Activated CD4-positive, alpha-beta T cell treated with anti-CD3 and anti-CD28 coated beads, Interleukin-2, amount 10 ng/mL, durations not matched to agents 24 days and 14 days (primary cell): Measurements from ENCODE around the gene TENT4A. TPM values are rescaled to one million over a fixed set of nuclear protein-coding genes. Genes with fewer than 3 reads are reported as not detected.

Source experiments
- DNase-seq: peaks from one replicate; pipeline ENCODE4 v3.0.0; 2022
- H3K27ac Mint-ChIP-seq: one replicate; pipeline ENCODE4 v1.8.0; 2022; ENCODE audit warnings: mild to moderate bottlenecking, mixed read lengths
- H3K27me3 Mint-ChIP-seq: one replicate; pipeline ENCODE4 v1.8.0; 2022; ENCODE audit warnings: mixed read lengths
- H3K36me3 Mint-ChIP-seq: one replicate; pipeline ENCODE4 v1.8.0; 2022; ENCODE audit warnings: low read depth, mild to moderate bottlenecking, mixed read lengths
- H3K4me1 Mint-ChIP-seq: one replicate; pipeline ENCODE4 v1.8.0; 2021; ENCODE audit warnings: mixed read lengths
- H3K4me3 Mint-ChIP-seq: one replicate; pipeline ENCODE4 v1.8.0; 2022; ENCODE audit warnings: mild to moderate bottlenecking, moderate library complexity, mixed read lengths
- H3K9me3 Mint-ChIP-seq: one replicate; pipeline ENCODE4 v1.8.0; 2021; ENCODE audit warnings: mixed read lengths
- intact Hi-C: fragments of 100-400 bp; cut with micrococcal nuclease; formaldehyde crosslinking; loops from one replicate; pipeline ENCODE4 v1.15.1; 2023
- total RNA-seq: library from RNA; stranded (reverse); gene quantifications from 2 replicates; pipeline ENCODE4 v1.2.3, GENCODE V29; 2022

Gene TENT4A
- total RNA-seq, 1 donor from 2014 or later: 43.4 TPM

DNA sequence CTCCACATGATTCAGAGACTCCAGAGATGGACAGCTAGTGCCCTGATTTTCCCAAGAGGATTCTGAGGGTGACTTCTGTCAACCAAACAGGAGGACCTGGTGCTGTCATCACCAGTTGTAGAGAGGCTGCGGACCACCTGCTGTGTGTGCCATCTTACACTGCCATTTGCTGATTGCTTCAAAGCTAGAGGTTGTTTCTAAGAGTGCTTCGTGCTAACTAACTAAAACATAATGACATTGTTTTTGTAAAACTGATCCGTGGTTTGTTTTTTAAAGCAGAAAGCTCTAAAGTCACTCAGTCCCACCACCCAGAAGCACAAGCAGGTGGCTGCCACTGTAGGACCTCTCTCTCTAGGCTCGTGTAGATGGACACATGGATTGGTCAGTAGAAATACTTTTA is 12.2 kb downstream of the TENT4A start:
- Mint-ChIP-seq H3K4me1 (peaks cover 69% of the 10 kb centered on the region), H3K27ac (no peak overlapping the region), H3K36me3 (peaks cover 34% of the 10 kb centered on the region), H3K9me3 (no peaks in the 10 kb centered on the region), H3K27me3 (no peaks in the 10 kb centered on the region), H3K4me3 (no peak overlapping the region)
- intact Hi-C loops: no loop called here
- no peak for DNase-seq

DNA sequence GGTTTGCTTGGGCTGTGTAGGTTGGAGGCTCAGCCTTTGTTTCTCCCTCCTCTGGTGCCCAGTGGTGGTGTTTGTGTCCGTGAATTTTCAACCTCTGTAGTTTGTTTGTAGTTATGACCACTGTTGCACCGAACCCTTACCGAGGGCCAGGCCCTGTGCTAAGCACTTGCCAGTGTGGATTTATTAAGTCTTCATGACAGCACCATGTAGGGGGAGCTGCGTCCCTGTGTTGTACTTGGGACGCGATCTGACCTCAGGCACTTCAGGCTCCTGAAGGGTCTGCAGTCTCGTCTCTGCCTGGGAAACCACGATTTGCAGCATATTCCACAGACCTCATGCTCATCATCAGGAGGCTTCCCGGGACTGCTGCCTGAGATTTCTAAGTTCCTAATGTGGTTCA is 12.8 kb downstream of the TENT4A start:
- Mint-ChIP-seq H3K9me3 (no peaks in the 10 kb centered on the region), H3K27ac (no peak overlapping the region)

DNA sequence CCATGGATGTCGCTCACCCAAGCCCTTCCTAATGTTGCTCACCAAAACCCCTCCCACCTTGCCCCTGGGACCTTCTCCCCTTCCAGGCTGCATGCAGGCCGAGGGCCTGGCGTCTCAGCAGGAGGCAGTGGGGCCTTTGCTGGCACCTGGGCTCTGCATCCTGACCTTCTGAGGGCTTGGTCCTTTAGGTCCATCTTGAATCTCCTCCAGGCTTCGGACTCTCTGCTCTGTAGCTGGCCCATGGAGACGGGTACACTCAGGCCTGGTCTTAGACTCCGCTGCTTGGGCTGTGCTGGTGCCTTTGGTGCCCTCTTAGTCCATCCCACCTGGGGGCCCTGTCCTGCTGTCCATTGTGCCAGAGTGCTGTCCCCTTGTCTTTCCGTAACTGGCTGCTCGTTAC is 14.0 kb downstream of the TENT4A start:
- Mint-ChIP-seq H3K4me1 (peaks cover 67% of the 10 kb centered on the region), H3K27ac (peak overlapping the region; percentile 61), H3K36me3 (peaks cover 33% of the 10 kb centered on the region), H3K9me3 (no peaks in the 10 kb centered on the region), H3K27me3 (no peaks in the 10 kb centered on the region), H3K4me3 (no peak overlapping the region)
- intact Hi-C loops: no loop called here
- DNase-seq: no peak

More for the DNA sequence above, 12.8 kb downstream of the TENT4A start:
- DNase-seq: no peak
- H3K4me3 Mint-ChIP-seq: no peak overlapping the region
- no peaks in the 10 kb centered on the region for H3K27me3 Mint-ChIP-seq
- intact Hi-C loops: no loop called here
- H3K4me1 Mint-ChIP-seq: peaks cover 70% of the 10 kb centered on the region
- peaks cover 35% of the 10 kb centered on the region for H3K36me3 Mint-ChIP-seq

GRCh38 chr5:6728011-6728794 is 15.0 kb downstream of the TENT4A start:
- peaks cover 33% of the 10 kb centered on the region for H3K36me3 Mint-ChIP-seq
- DNase-seq: no peak
- H3K27ac Mint-ChIP-seq: peak overlapping the region; percentile 4
- peaks cover 69% of the 10 kb centered on the region for H3K4me1 Mint-ChIP-seq
- H3K27me3 Mint-ChIP-seq: no peaks in the 10 kb centered on the region
- intact Hi-C loops: no loop called here
- H3K9me3 Mint-ChIP-seq: no peaks in the 10 kb centered on the region
- H3K4me3 Mint-ChIP-seq: no peak overlapping the region

- no peak for DNase-seq
- peak overlapping the region; percentile 67 for H3K4me3 Mint-ChIP-seq
- peaks cover 69% of the 10 kb centered on the region for H3K4me1 Mint-ChIP-seq
- intact Hi-C loops: no loop called here
- H3K36me3 Mint-ChIP-seq: peaks cover 32% of the 10 kb centered on the region
- H3K9me3 Mint-ChIP-seq: no peaks in the 10 kb centered on the region
- no peak overlapping the region for H3K27ac Mint-ChIP-seq
- no peaks in the 10 kb centered on the region for H3K27me3 Mint-ChIP-seq
Observed at GRCh38 chr5:6728795-6729183, 15.6 kb downstream of the TENT4A start.

DNA sequence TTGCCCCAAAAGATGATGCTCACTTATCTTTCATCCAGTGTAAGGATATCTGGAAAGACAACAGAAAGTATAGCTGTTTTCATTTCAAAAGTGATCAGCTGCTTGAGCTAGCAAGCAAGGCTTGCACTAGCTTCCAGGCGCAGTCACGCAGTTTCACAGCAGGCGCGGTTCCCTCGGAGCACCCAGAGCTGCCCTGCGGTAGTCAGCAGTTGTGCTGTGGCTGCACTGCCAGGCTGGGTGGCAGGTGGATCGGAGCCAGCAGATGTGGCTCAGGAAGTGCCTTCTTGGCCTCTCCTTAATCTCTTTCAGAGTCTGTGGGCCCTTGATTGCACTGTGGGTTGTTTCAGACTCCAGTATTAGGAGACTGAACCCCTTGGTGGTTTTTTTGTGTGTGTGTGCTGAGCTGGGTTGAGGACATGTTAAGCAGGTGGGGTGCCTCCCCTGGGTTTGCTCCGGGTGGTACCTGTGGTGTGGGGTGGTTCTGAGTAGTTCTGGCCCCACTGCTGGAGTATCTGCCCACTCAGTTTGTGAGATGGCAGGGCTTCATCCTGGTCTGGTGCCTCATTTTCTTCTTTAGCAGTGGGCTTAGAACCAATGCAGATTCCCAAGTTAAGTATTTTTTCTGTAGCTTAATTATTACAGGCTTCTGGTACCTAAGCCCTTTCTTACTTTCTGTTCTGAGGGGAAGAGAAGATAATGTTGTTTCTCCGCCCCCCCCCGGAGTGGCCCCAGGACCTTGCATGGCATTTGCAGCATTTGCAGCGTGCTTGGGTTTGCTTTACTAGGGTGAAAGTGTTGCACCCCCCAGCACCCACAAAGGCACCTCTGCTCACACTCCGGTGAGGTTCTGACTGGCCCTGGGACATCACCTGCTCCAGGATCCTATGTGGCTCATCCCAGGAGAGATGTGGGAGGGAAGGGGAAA is 16.4 kb downstream of the TENT4A start:
- Mint-ChIP-seq H3K4me3 (peak overlapping the region; percentile 67), H3K4me1 (peaks cover 63% of the 10 kb centered on the region), H3K27me3 (no peaks in the 10 kb centered on the region), H3K36me3 (peaks cover 26% of the 10 kb centered on the region), H3K9me3 (no peaks in the 10 kb centered on the region), H3K27ac (peak overlapping the region; percentile 42)
- intact Hi-C loops: no loop called here
- peak; percentile 81 for DNase-seq

DNA sequence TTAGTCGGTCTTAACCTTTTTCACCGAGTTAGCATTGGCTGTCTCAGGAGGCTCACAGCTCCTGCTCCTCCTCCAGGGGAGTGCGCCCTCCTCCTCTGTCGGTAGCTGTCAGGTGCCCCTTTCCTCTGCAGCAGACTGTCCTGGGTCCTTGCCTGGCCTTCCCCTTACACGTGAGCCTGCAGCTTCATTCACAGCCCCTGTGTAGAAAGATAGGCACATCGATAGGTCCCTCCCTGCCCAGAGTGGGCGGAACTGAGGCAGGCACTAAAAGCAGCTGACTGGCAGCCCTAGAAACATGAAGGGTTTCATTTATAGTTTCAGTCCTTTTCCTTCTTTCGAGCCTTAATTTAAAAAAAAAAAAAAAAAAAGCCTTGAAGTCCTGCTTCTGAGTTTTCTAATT is 17.2 kb downstream of the TENT4A start:
- DNase-seq: no peak
- Mint-ChIP-seq H3K4me3 (no peak overlapping the region), H3K9me3 (no peaks in the 10 kb centered on the region), H3K36me3 (peaks cover 27% of the 10 kb centered on the region), H3K27ac (no peak overlapping the region), H3K27me3 (no peaks in the 10 kb centered on the region), H3K4me1 (peaks cover 67% of the 10 kb centered on the region)
- intact Hi-C loops: no loop called here

DNA sequence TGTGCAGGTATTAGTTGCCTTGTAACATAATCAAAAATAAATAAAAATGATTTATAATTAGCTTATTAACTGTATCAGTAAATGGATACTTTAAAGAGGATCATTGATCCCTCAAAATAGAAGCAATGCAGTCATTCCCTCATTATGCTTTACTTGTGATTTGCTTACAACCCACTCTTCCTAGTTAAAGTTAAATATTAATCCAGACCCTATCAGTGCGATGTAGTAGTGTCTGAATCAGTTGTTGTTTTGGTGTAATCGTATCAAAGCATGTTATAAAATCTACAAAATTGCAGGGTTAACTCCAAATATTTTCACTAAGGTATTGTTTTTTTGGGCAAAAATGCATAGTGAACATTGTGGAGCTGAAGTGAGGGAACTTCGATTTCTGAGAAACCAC is 17.6 kb downstream of the TENT4A start:
- Mint-ChIP-seq H3K9me3 (no peaks in the 10 kb centered on the region), H3K4me1 (peaks cover 69% of the 10 kb centered on the region), H3K36me3 (peaks cover 28% of the 10 kb centered on the region), H3K27me3 (no peaks in the 10 kb centered on the region), H3K4me3 (no peak overlapping the region), H3K27ac (peak overlapping the region; percentile 4)
- DNase-seq: no peak
- intact Hi-C loops: no loop called here

GRCh38 chr5:6731465-6732237 is 18.4 kb downstream of the TENT4A start:
- intact Hi-C loops: no loop called here
- peaks cover 72% of the 10 kb centered on the region for H3K4me1 Mint-ChIP-seq
- H3K9me3 Mint-ChIP-seq: no peaks in the 10 kb centered on the region
- no peak overlapping the region for H3K4me3 Mint-ChIP-seq
- H3K36me3 Mint-ChIP-seq: peaks cover 26% of the 10 kb centered on the region
- no peak overlapping the region for H3K27ac Mint-ChIP-seq
- no peaks in the 10 kb centered on the region for H3K27me3 Mint-ChIP-seq
- DNase-seq: no peak

DNA sequence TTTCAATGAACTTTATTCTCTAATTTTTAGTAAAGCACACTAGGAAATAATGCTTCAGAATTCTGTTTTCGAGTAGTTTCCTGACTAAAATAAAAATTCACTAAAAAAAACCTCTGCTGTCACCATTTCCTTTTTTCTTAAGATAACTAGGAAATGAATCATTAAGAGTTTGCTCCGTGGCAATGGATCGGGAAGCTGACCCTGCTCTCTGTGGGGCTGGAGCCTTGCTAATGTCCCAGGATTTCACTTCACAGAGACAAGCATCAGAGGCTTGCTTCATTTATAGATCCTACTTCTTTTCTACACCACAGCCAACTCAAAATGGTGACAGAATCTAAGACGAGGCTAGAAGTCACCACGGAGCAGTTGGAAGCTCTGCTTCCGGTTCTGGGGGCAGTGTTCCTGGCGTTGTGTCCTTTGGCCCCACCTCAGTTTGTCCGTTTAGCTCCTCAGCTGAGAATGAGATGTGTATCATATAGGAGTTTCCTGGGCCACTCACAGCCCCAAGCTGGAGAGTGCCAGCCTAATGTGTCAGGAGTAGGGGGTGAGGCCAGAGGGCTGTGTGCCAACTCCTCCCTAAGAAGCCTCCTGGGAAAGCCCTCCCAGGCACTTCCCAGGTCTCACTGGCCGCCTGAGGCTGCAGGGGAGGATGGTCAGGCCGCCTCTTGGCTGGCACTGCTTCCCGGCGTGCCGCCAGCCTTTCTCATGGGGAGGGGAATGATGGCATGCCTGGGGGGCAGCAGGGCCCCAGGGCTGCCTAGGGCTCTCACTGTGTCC is 19.6 kb downstream of the TENT4A start:
- Mint-ChIP-seq H3K36me3 (peaks cover 32% of the 10 kb centered on the region), H3K27ac (peak overlapping the region; percentile 39), H3K9me3 (no peaks in the 10 kb centered on the region), H3K27me3 (no peaks in the 10 kb centered on the region), H3K4me3 (no peak overlapping the region), H3K4me1 (peaks cover 75% of the 10 kb centered on the region)
- no peak for DNase-seq
- intact Hi-C loops: no loop called here

GRCh38 chr5:6733411-6734242 is 20.4 kb downstream of the TENT4A start:
- Mint-ChIP-seq H3K9me3 (no peaks in the 10 kb centered on the region), H3K4me3 (no peak overlapping the region), H3K27ac (peak overlapping the region; percentile 5), H3K4me1 (peaks cover 70% of the 10 kb centered on the region), H3K36me3 (peaks cover 37% of the 10 kb centered on the region), H3K27me3 (no peaks in the 10 kb centered on the region)
- intact Hi-C loops: no loop called here
- no peak for DNase-seq

GRCh38 chr5:6734243-6734700 is 21.0 kb downstream of the TENT4A start:
- Mint-ChIP-seq H3K4me3 (no peak overlapping the region), H3K9me3 (no peaks in the 10 kb centered on the region), H3K27me3 (no peaks in the 10 kb centered on the region), H3K27ac (no peak overlapping the region), H3K4me1 (peaks cover 66% of the 10 kb centered on the region), H3K36me3 (peaks cover 36% of the 10 kb centered on the region)
- intact Hi-C loops: no loop called here
- DNase-seq: no peak
